K562 (cell line): ENCODE data around the gene MOG. TPM values are rescaled to one million over a fixed set of nuclear protein-coding genes. Genes with fewer than 3 reads are reported as not detected.
A peak's percentile ranks its signal among the peaks of the same experiment; 100 is the strongest.

Experiments used
- ATF7 ChIP-seq: fragments of 450-650 bp; IDR thresholded peaks from 2 replicates; pipeline ENCODE4 v1.7.1; 2014; ENCODE audit warnings: mild to moderate bottlenecking, moderate library complexity
- CBX3 ChIP-seq, 2 experiments: IDR thresholded peaks; 1 replicate in 1 of 2; 2 replicates in 1 of 2; pipeline ENCODE4 v1.6.1; 2012; ENCODE audit warnings: inconsistent platforms in 2 of 2, low read length in 2 of 2, borderline replicate concordance in 1 of 2, control low read depth in 1 of 2
- E2F8 ChIP-seq: fragments of 450-650 bp; IDR thresholded peaks from 2 replicates; pipeline ENCODE4 v1.7.1; 2018; ENCODE audit warnings: mild to moderate bottlenecking, low read depth; ENCODE audit not compliant: partially characterized antibody
- GABPB2 ChIP-seq: fragments of 250-450 bp; sonication (Bioruptor Pico); conservative IDR thresholded peaks from 2 replicates; pipeline ENCODE4 v1.5.1; 2021; ENCODE audit warnings: mild to moderate bottlenecking
- HDGF ChIP-seq: fragments of 450-650 bp; IDR thresholded peaks from 2 replicates; pipeline ENCODE4 v1.6.1; 2016
- NCOA2 ChIP-seq, 2 experiments: fragments of 450-650 bp; IDR thresholded peaks; 2 replicates each; pipeline ENCODE4 v1.6.1; 2018; ENCODE audit warnings: mild to moderate bottlenecking in 2 of 2, moderate library complexity in 1 of 2; ENCODE audit not compliant: partially characterized antibody in 2 of 2
- NFE2 ChIP-seq: IDR thresholded peaks from 2 replicates; pipeline ENCODE4 v1.6.1; 2014; ENCODE audit warnings: antibody characterized with exemption, low read depth
- NFRKB ChIP-seq: fragments of 450-650 bp; IDR thresholded peaks from 2 replicates; pipeline ENCODE4 v1.6.1; 2016; ENCODE audit warnings: low read depth
- NKRF ChIP-seq: fragments of 450-650 bp; IDR thresholded peaks from 2 replicates; pipeline ENCODE4 v1.6.1; 2016; ENCODE audit warnings: borderline replicate concordance
- POU5F1 ChIP-seq: fragments of 150-350 bp; IDR thresholded peaks from 2 replicates; pipeline ENCODE4 v1.6.1; 2014; ENCODE audit warnings: borderline replicate concordance, low read length, low read depth, mild to moderate bottlenecking; ENCODE audit not compliant: partially characterized antibody
- SMAD2 ChIP-seq: fragments of 150-350 bp; IDR thresholded peaks from 2 replicates; pipeline ENCODE4 v1.6.1; 2014; ENCODE audit warnings: low read depth, mild to moderate bottlenecking, low read length
- ZBTB17 ChIP-seq: fragments of 450-650 bp; formaldehyde crosslinking; IDR thresholded peaks from 2 replicates; pipeline ENCODE4 v1.4.0; 2020; ENCODE audit warnings: mild to moderate bottlenecking
- polyA plus RNA-seq, 8 experiments: library from polyadenylated mRNA; depleted of rRNA in 4 of 8; stranded (reverse) in 5 of 8; unstranded in 3 of 8; fragments of >200 nt; fragmentation: Nextera tagmentation in 2 of 8; fragmentation: Illumina TruSeq in 1 of 8; extraction: Ambion mirVana in 2 of 8; extraction: Trizol in 1 of 8; gene quantifications; 2 replicates each; pipeline versions ENCODE4 v1.2.1 to v1.2.3, GENCODE V29; 2011 to 2014; ENCODE audit warnings: inconsistent platforms in 1 of 8, missing spikeins in 1 of 8
- total RNA-seq, 7 experiments: library from RNA; depleted of rRNA in 6 of 7; stranded (reverse); fragments of >200 nt in 6 of 7; fragmentation: Illumina TruSeq in 2 of 7; extraction: Trizol in 2 of 7; gene quantifications; 2 replicates each; pipeline versions ENCODE4 v1.2.1 to v1.2.3, GENCODE V29; 2011 to 2021; ENCODE audit warnings: low replicate concordance in 1 of 7
- TF ChIP-seq, protein P1 (sequence below): fragments of 250-450 bp; sonication (Bioruptor Pico); IDR thresholded peaks from 2 replicates; pipeline ENCODE4 v1.8.0; 2021; ENCODE audit warnings: borderline replicate concordance, mild to moderate bottlenecking, moderate library complexity; ENCODE audit not compliant: poor library complexity, severe bottlenecking
- TF ChIP-seq, protein P2 (sequence below): fragments of 250-450 bp; sonication (Bioruptor Pico); IDR thresholded peaks from 2 replicates; pipeline ENCODE4 v1.9.0; 2021; ENCODE audit warnings: mild to moderate bottlenecking, inconsistent platforms
- TF ChIP-seq, protein P3 (sequence below), 3 experiments: fragments of 200-800 bp in 1 of 3; fragments of 250-450 bp in 1 of 3; fragments of 450-650 bp in 1 of 3; sonication (Bioruptor Pico) in 1 of 3; sonication (Bioruptor generic) in 1 of 3; formaldehyde crosslinking in 1 of 3; IDR thresholded peaks; 2 replicates each; pipeline versions ENCODE4 v1.6.1 to v1.8.0; 2016 to 2022; ENCODE audit warnings: mild to moderate bottlenecking in 2 of 3, missing genetic modification characterization in 2 of 3, missing compliant biosample characterization in 1 of 3, moderate library complexity in 1 of 3

Gene MOG
- total and polyA plus RNA-seq, 9 of the 15 experiments (the other 6 are each of a cell fraction or from before 2014, with no cell fraction given) = not detected

GRCh38 chr6:29632789-29633533, 23.9 kb upstream of the MOG start, which contains the start of gene GABBR1 (continued):
- no peak for TF ChIP-seq E2F8
- no peak for TF ChIP-seq NFRKB
- TF ChIP-seq CBX3 (IDR thresholded peaks at IDR 0.05; ENCODE audit: borderline replicate concordance in 1 of 2, low read length in 2 of 2) = no peak
- TF ChIP-seq SMAD2 = no peak
- TF ChIP-seq, protein P1, sequence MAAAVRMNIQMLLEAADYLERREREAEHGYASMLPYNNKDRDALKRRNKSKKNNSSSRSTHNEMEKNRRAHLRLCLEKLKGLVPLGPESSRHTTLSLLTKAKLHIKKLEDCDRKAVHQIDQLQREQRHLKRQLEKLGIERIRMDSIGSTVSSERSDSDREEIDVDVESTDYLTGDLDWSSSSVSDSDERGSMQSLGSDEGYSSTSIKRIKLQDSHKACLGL = no peak
- TF ChIP-seq ZBTB17 (CRISPR knock-in tag) = no peak; the same call in 1 of the 2 replicates
- no peak for TF ChIP-seq HDGF
- no peak for TF ChIP-seq NFE2
- peak; percentile 25; the same call in 1 of the 2 replicates for TF ChIP-seq ATF7
- no peak for TF ChIP-seq POU5F1
- TF ChIP-seq, protein P2, sequence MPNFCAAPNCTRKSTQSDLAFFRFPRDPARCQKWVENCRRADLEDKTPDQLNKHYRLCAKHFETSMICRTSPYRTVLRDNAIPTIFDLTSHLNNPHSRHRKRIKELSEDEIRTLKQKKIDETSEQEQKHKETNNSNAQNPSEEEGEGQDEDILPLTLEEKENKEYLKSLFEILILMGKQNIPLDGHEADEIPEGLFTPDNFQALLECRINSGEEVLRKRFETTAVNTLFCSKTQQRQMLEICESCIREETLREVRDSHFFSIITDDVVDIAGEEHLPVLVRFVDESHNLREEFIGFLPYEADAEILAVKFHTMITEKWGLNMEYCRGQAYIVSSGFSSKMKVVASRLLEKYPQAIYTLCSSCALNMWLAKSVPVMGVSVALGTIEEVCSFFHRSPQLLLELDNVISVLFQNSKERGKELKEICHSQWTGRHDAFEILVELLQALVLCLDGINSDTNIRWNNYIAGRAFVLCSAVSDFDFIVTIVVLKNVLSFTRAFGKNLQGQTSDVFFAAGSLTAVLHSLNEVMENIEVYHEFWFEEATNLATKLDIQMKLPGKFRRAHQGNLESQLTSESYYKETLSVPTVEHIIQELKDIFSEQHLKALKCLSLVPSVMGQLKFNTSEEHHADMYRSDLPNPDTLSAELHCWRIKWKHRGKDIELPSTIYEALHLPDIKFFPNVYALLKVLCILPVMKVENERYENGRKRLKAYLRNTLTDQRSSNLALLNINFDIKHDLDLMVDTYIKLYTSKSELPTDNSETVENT (CRISPR knock-in tag) = 0 out of 2 replicates have a peak, but pooled peaks have one; percentile 44
- TF ChIP-seq NCOA2 (IDR thresholded peaks at IDR 0.05; ENCODE audit: partially characterized antibody in 2 of 2) = no peak
- no peak for TF ChIP-seq GABPB2
- TF ChIP-seq NKRF = peak; percentile 43; the same call in 1 of the 2 replicates
- TF ChIP-seq, protein P3, sequence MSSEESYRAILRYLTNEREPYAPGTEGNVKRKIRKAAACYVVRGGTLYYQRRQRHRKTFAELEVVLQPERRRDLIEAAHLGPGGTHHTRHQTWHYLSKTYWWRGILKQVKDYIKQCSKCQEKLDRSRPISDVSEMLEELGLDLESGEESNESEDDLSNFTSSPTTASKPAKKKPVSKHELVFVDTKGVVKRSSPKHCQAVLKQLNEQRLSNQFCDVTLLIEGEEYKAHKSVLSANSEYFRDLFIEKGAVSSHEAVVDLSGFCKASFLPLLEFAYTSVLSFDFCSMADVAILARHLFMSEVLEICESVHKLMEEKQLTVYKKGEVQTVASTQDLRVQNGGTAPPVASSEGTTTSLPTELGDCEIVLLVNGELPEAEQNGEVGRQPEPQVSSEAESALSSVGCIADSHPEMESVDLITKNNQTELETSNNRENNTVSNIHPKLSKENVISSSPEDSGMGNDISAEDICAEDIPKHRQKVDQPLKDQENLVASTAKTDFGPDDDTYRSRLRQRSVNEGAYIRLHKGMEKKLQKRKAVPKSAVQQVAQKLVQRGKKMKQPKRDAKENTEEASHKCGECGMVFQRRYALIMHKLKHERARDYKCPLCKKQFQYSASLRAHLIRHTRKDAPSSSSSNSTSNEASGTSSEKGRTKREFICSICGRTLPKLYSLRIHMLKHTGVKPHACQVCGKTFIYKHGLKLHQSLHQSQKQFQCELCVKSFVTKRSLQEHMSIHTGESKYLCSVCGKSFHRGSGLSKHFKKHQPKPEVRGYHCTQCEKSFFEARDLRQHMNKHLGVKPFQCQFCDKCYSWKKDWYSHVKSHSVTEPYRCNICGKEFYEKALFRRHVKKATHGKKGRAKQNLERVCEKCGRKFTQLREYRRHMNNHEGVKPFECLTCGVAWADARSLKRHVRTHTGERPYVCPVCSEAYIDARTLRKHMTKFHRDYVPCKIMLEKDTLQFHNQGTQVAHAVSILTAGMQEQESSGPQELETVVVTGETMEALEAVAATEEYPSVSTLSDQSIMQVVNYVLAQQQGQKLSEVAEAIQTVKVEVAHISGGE (CRISPR knock-in tag; IDR thresholded peaks at IDR 0.05) = peak in 1 of 3 experiments; percentile 43; a peak in 1 of 6 replicates
